GM15510 (cell line): ENCODE data around the gene KCNQ1.

Experiments
- POLR2A ChIP-seq: IDR thresholded peaks from 3 replicates; pipeline ENCODE4 v1.6.1; 2011; ENCODE audit warnings: borderline replicate concordance; ENCODE audit not compliant: insufficient read length; ENCODE audit errors: extremely low read depth

The KCNQ1 gene

DNA sequence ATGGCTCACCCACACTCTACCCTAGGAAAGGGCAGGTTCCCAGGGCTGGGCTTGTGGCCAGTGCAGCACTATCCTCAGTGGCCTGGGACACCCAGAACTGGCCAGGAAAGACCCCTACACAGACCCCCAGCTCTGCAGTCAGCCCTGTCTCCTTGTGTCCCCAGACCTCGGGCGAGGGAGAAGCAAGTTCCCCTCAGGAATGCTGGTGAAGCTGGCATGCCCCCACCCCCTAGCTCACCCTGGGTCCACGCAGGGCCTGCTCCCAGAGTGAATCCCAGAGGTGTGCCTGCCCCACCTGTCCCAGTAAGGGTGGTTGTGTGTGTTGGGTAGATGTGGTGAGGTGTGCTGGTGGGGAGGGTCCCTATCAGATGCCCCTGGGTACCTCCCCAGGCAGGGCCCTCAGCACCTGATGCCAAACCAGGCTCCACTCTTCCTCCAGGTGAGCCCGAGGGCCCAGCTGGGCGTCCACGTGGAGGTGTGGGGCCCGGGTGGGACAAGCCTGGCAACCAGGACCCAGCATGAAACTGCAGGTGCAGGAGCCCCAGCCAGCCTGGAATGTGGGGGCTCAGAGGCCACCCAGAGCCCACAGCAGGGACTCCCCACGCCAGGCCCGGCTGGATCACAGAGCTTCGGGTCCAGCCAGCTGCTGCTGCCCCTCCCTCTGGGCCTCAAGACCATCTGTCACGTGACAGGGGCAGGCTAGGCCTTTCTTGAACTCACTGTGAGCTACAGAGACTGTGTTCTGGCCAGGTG lies 303.4 kb downstream of the KCNQ1 start:
- TF ChIP-seq POLR2A, result no peak

DNA sequence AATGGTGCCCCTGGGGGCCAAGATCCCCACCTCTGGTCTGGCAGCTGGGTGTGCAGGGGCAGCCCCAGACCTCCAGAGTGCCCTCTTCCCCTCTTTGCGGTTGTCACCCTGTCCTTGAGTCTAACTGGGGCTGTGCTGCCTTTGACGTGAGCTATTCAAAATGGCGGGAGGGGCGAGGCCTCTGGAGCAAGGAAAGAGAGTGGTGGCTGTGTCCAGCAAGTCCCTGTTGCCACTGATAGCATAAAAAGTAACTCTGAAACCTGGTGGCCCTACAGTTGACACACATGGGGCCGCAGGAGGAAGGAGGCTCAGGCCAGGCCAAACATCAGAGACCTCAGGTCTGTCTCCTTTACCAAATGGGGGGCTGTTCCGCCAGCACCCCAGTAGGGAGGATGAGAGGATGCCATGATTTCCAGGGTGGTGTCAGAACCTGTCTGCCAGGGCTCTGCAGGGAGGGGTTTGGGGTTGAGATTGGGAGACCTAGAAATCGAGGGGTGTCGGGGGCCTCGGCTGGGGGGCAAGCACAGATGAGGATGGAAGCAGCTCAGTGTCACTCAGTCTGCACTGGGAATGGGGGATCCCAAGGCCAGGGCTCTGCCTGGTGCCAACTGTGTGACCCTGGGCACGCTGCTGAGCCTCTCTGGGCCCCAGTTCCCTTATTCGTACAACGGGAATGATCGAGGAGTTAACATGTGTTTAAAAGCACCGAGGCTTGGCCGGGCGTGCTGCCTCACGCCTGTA lies 304.2 kb downstream of the KCNQ1 start:
- no peak for TF ChIP-seq POLR2A

DNA sequence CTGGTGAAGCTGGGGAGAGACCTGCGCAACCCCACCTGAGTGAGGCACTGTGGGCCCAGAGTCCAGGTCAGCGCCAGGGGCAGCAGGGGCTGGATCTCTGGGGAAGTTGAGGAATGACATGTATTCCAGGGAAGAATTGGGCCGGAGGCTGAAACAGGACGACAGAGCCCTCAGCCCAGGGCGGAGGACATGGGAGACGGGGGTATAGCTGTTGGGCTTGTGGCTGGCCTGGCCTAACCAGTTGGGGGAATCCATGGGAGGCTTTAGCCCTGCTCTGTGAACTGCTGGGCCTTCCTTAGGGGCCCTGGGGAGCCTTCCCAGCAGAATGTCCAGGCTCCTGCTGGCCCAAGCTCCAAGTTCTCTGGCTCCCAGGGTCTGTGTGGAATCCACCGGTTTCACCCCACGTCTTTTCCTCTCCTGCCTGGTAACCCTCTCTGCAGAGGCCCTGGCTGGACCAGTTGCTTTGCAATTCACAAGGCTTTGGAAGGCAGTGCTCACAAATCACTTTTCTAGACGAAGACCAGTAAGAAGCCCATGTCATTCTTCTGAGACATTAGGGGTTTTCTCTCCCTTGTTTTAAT lies 305.4 kb downstream of the KCNQ1 start:
- TF ChIP-seq POLR2A, result no peak

DNA sequence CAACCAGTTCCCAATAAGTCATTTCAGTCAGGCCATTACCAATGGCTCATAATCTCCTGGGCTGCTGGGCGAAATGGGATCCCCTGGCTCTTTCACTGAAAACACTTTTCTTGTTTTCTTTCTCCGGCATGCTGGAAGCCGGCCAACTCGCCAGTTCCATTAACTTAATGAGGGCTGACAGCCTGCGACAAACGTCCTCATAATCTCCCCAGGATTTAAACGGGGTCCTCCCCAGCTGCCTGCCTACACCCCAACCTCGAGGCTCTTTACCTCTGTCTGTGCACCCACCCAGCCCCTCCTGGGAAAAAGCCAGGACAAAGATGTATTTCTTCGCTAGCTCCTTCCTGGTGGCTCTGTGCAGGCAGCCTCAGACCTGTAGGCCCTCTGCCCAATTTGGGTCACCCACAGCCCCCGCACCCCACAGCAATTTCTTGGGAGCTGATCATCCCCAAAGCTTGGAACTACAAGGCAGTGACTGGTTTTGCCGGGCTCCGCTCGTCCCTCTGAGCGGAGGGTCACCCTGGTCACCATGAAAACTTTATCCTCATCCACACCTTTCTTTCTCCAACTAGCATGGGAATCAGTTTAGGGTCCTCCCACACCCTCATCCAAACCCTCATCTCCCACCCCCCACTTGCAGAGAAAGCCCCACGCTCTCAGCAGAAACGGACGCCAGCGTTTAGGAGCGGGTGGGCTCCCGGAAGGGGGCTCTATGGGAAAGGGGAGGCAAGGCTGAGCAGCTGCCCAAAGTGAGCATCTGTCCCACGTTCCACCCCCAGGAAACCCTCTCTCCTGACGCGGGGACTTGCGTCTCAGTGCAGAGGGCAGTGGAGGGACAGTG lies 306.1 kb downstream of the KCNQ1 start:
- no peak for TF ChIP-seq POLR2A

DNA sequence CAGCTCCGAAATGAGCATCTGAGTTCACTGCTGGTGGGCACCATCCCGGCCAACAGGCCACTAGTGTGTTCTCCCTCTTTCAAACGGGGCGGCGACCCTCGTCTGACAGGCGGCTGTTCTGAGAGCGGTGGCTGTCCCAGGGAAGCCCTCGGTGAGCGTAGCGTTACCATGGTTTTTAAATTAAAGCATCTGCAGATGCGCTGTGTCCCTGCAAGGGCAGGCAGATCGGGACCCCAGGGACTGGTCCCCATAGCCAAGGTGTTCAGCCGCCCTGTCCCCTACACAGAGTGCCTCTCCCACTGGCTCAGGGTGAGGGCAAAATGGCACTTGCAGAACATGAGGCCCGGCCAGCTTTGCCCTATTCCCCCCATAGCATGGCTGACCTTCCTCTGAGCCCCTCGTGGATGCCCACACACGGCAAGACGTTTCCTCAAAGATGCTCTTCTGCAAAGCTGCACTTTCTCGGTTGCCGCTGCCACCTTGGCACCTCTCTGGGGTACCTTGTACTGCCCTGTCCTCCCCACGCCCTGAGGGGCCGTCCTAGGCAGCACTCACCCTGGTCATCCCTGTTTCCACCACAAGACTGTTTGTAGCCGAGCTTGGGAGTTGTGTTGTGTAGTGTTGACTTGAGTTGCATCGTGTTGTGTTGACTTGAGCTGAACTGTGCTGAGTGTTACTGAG lies 306.9 kb downstream of the KCNQ1 start:
- TF ChIP-seq POLR2A, result no peak

- TF ChIP-seq POLR2A, result no peak
Observed at GRCh38 chr11:2752204-2752770, 307.5 kb downstream of the KCNQ1 start.

DNA sequence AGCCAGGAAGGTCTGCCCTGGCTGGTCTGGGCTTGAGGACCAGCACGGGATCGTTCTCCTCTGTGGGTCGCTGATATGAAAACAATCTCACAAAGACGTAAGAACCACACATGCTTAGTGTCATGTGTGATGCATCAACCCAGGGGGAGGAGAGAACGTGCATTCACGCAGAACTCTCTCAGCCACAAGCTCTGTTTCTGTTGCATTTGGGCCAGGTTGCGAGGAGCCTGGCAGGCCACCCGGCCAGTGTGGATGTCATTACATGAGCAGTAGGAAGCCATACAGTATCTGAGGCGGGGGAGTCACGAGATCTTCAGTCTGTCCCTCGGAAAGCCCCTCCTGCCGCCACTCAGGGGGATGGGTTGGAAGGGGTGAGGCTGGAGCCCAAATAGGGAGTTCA lies 308.1 kb downstream of the KCNQ1 start:
- no peak for TF ChIP-seq POLR2A

GRCh38 chr11:2754008-2754407 lies 309.2 kb downstream of the KCNQ1 start:
- no peak for TF ChIP-seq POLR2A

- no peak for TF ChIP-seq POLR2A
Observed at GRCh38 chr11:2755071-2755470, 310.3 kb downstream of the KCNQ1 start.

DNA sequence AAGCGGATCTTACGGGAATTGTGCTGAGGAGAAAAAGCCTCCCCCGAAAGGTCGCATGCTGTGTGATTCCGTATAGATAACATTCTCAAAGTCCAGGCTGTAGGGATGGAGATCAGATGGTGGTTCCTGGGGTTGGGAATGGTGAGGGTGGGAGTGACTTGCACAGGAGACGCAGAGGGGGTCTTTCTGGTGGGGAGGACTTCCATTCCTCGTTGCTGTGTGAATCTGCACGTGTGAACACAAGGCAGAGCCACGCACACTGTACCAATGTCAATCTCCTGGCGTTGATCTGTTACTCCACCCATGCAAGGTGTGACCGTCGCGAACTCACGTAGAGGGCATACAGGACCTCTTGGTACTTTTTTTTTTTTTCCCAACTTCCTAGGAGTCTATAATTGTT lies 313.9 kb downstream of the KCNQ1 start:
- no peak for TF ChIP-seq POLR2A

DNA sequence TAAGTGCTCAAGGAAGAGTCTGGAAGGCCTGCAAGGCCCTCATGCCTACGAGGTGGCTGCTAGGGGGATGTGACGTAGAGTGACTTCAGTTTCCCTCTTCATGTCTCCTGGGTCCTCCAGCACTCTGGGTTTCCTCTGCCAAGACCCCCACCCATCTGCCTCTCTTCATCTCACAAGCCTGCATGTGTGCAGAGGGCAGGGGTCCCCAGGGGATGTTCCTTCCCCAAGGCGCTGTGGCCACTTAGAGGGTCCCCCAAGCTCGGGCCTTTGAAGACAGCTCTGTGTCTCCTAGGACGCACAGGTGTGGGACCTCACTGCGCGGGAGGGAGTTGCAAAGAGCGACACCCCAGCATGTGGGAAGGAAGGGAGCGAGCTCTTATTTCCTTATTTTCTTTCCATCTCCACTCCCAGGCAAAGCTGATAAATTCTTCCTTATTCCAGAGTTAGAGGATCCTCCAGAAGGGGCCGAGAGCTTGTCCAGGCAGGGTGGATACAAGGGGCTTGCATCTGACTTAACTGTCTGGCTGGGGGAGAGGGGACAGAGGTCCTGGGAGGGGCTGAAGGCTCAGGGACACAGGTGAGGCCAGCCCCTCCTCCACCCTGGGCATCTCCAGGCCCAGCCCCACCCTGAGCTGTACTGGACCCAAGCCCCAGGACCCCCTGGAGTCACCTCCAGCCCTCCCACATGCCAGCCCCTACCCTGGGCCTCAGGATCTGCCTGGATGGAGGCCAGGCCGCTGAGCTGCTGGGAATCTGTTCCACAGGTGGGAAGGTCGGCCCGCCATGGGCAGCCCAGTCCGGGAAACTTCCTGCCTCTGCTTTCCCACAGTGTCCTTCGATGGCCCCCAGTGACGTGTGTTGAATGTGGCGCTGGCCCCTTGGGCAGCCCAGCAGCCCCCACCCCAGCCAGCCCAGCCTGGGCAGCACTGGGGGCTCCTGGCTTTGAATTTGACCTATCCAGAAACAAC lies 314.7 kb downstream of the KCNQ1 start:
- no peak for TF ChIP-seq POLR2A

- no peak for TF ChIP-seq POLR2A
Observed at GRCh38 chr11:2760196-2760871, 315.5 kb downstream of the KCNQ1 start.
